Ishikawa (cell line): ENCODE results near the gene ANAPC13.

Experiments
- CEBPB ChIP-seq: IDR thresholded peaks from 2 replicates; pipeline ENCODE4 v1.6.1; 2012
- CREB1 ChIP-seq: IDR thresholded peaks from 2 replicates; pipeline ENCODE4 v1.6.1; 2012; ENCODE audit warnings: low read depth
- EGR1 ChIP-seq: IDR thresholded peaks from 2 replicates; pipeline ENCODE4 v1.6.1; 2012
- EP300 ChIP-seq: IDR thresholded peaks from 2 replicates; pipeline ENCODE4 v1.6.1; 2012; ENCODE audit warnings: borderline replicate concordance
- FOXM1 ChIP-seq: IDR thresholded peaks from 2 replicates; pipeline ENCODE4 v1.6.1; 2012; ENCODE audit warnings: low read depth, borderline replicate concordance
- MAX ChIP-seq: IDR thresholded peaks from 2 replicates; pipeline ENCODE4 v1.6.1; 2012
- NFIC ChIP-seq: IDR thresholded peaks from 2 replicates; pipeline ENCODE4 v1.6.1; 2012
- RAD21 ChIP-seq: IDR thresholded peaks from 2 replicates; pipeline ENCODE4 v1.6.1; 2012; ENCODE audit warnings: low read depth
- TAF1 ChIP-seq: IDR thresholded peaks from 2 replicates; pipeline ENCODE4 v1.6.1; 2012; ENCODE audit warnings: low read depth, mild to moderate bottlenecking
- TCF12 ChIP-seq: IDR thresholded peaks from 2 replicates; pipeline ENCODE4 v1.6.1; 2012; ENCODE audit warnings: low read depth
- TEAD4 ChIP-seq: IDR thresholded peaks from 2 replicates; pipeline ENCODE4 v1.6.1; 2012
- USF1 ChIP-seq: IDR thresholded peaks from 2 replicates; pipeline ENCODE4 v1.6.1; 2012
- YY1 ChIP-seq: IDR thresholded peaks from 2 replicates; pipeline ENCODE4 v1.6.1; 2012; ENCODE audit warnings: low read depth
- ZBTB7A ChIP-seq: IDR thresholded peaks from 2 replicates; pipeline ENCODE4 v1.6.1; 2012; ENCODE audit warnings: low read depth
- TF ChIP-seq, protein P1 (sequence below): IDR thresholded peaks from 2 replicates; pipeline ENCODE4 v1.6.1; 2012; ENCODE audit warnings: low read depth, mild to moderate bottlenecking

The ANAPC13 gene

GRCh38 chr3:134462331-134462941 is 23.3 kb downstream of the ANAPC13 start:
- TF ChIP-seq ZBTB7A, result no peak
- no peak for TF ChIP-seq FOXM1
- TF ChIP-seq YY1, result no peak

- TF ChIP-seq USF1 (no peak), MAX (no peak), TEAD4 (no peak), TCF12 (no peak), NFIC (no peak), CEBPB (no peak), YY1 (no peak), EGR1 (no peak), TAF1 (no peak), CREB1 (no peak), ZBTB7A (no peak), RAD21 (no peak), EP300 (no peak), FOXM1 (no peak)
- TF ChIP-seq, protein P1, sequence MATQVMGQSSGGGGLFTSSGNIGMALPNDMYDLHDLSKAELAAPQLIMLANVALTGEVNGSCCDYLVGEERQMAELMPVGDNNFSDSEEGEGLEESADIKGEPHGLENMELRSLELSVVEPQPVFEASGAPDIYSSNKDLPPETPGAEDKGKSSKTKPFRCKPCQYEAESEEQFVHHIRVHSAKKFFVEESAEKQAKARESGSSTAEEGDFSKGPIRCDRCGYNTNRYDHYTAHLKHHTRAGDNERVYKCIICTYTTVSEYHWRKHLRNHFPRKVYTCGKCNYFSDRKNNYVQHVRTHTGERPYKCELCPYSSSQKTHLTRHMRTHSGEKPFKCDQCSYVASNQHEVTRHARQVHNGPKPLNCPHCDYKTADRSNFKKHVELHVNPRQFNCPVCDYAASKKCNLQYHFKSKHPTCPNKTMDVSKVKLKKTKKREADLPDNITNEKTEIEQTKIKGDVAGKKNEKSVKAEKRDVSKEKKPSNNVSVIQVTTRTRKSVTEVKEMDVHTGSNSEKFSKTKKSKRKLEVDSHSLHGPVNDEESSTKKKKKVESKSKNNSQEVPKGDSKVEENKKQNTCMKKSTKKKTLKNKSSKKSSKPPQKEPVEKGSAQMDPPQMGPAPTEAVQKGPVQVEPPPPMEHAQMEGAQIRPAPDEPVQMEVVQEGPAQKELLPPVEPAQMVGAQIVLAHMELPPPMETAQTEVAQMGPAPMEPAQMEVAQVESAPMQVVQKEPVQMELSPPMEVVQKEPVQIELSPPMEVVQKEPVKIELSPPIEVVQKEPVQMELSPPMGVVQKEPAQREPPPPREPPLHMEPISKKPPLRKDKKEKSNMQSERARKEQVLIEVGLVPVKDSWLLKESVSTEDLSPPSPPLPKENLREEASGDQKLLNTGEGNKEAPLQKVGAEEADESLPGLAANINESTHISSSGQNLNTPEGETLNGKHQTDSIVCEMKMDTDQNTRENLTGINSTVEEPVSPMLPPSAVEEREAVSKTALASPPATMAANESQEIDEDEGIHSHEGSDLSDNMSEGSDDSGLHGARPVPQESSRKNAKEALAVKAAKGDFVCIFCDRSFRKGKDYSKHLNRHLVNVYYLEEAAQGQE, result no peak
Observed at GRCh38 chr3:134460965-134461364, 24.8 kb downstream of the ANAPC13 start.

DNA sequence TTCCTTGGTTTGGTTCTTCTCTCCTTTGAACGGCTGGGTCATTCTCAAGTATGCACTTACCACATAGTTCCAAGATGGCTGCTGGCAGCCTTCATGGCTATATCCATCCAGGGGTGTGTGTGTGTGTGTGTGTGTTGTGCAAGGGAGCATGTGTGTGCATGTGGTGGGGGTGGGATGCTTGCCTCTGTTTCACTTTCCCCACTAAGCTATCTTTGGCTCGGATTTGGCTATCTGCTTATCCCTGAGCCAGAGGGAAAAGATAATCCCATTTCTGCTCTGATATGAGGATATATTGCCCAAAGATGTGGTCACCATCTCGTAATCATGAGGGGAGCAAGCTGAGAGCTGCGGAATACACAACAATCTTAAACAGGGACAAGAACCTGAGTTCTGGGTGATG is 26.2 kb downstream of the ANAPC13 start:
- TF ChIP-seq RAD21, result no peak
- no peak for TF ChIP-seq TEAD4
- TF ChIP-seq ZBTB7A, result no peak
- TF ChIP-seq MAX, result no peak
- no peak for TF ChIP-seq EGR1
- no peak for TF ChIP-seq USF1
- TF ChIP-seq, protein P1, result no peak
- no peak for TF ChIP-seq TAF1
- no peak for TF ChIP-seq YY1
- TF ChIP-seq TCF12, result no peak
- TF ChIP-seq EP300, result no peak
- no peak for TF ChIP-seq CEBPB
- no peak for TF ChIP-seq NFIC
- TF ChIP-seq CREB1, result no peak
- TF ChIP-seq FOXM1, result no peak

- TF ChIP-seq ZBTB7A (no peak), EP300 (no peak), TCF12 (no peak), RAD21 (no peak), CEBPB (no peak), TAF1 (no peak), NFIC (no peak), CREB1 (no peak), YY1 (no peak), MAX (no peak), EGR1 (no peak), USF1 (no peak), TEAD4 (no peak)
Observed at GRCh38 chr3:134458406-134458945, 27.3 kb downstream of the ANAPC13 start.

DNA sequence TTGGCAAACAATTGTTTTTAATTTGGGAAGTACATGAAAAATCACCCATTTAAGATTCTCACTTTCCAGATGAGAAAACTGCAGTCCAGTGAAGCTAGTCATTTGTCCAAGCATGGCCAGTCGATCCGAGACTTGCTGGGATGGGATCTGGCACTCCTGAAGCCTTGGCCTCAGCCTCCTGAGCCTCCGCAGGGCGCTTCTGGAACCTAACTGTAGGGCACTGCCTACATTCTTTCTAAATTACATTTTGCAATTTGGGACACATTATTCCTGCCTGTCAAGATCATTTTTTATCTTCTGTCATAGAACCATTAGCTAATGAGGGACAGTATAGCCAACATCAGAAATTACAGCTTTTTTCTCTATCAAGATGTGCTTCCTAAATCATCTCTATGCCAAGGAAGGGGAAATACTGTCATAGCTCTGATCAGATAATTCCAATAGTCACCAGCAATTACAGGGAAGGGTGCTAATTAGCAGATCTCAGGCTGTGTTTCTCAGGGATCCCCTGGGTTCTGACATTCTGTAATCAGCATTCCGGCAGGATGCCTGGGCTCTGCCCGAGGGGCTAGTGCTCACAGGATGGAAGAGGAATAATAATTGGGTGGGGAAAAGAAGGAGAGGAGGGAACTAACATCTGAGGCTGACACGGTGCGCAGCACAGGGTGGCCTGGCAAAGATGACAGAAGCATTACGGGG is 28.3 kb downstream of the ANAPC13 start:
- no peak for TF ChIP-seq TEAD4
- no peak for TF ChIP-seq NFIC
- TF ChIP-seq, protein P1, result no peak
- no peak for TF ChIP-seq CEBPB
- TF ChIP-seq TAF1, result no peak
- no peak for TF ChIP-seq MAX
